Liver (tissue), 3 donors: ENCODE data around the gene ZNF687.

ENCODE experiments used
- CTCF ChIP-seq: fragments of 150-350 bp; IDR thresholded peaks from 2 replicates; pipeline ENCODE4 v1.5.1; 2017; ENCODE audit warnings: improper control_type of control experiment, low read depth, low read length; ENCODE audit not compliant: missing input control
- EGR1 ChIP-seq, 2 donors: IDR thresholded peaks; 2 replicates each; pipeline ENCODE4 v1.6.1; 2016 to 2018; ENCODE audit warnings: antibody characterized with exemption in 2 of 2, low read depth in 2 of 2
- HNF4A ChIP-seq, 2 donors: conservative IDR thresholded peaks; 2 replicates each; pipeline ENCODE4 v1.6.1; 2016; ENCODE audit warnings: antibody characterized with exemption in 2 of 2, mild to moderate bottlenecking in 2 of 2
- HNF4G ChIP-seq: IDR thresholded peaks from 2 replicates; pipeline ENCODE4 v1.6.1; 2016; ENCODE audit warnings: antibody characterized with exemption
- MAX ChIP-seq: IDR thresholded peaks from 2 replicates; pipeline ENCODE4 v1.6.1; 2016; ENCODE audit warnings: antibody characterized with exemption
- RAD21 ChIP-seq, 2 donors: IDR thresholded peaks; 2 replicates each; pipeline ENCODE4 v1.6.1; 2016; ENCODE audit warnings: antibody characterized with exemption in 2 of 2, mild to moderate bottlenecking in 2 of 2
- REST ChIP-seq: IDR thresholded peaks from 2 replicates; pipeline ENCODE4 v1.6.1; 2016; ENCODE audit warnings: antibody characterized with exemption, mild to moderate bottlenecking
- RXRA ChIP-seq, 2 donors: IDR thresholded peaks; 2 replicates each; pipeline ENCODE4 v1.6.1; 2017 to 2018; ENCODE audit warnings: antibody characterized with exemption in 2 of 2, mild to moderate bottlenecking in 1 of 2
- SP1 ChIP-seq: IDR thresholded peaks from 2 replicates; pipeline ENCODE4 v1.6.1; 2018; ENCODE audit warnings: antibody characterized with exemption, mild to moderate bottlenecking
- TAF1 ChIP-seq: conservative IDR thresholded peaks from 2 replicates; pipeline ENCODE4 v1.6.1; 2016; ENCODE audit warnings: antibody characterized with exemption, mild to moderate bottlenecking
- YY1 ChIP-seq: IDR thresholded peaks from 2 replicates; pipeline ENCODE4 v1.6.1; 2016; ENCODE audit warnings: antibody characterized with exemption, mild to moderate bottlenecking
- ZBTB33 ChIP-seq: IDR thresholded peaks from 2 replicates; pipeline ENCODE4 v1.6.1; 2016; ENCODE audit warnings: antibody characterized with exemption
- TF ChIP-seq, protein P1 (sequence below): IDR thresholded peaks from 2 replicates; pipeline ENCODE4 v1.6.1; 2016; ENCODE audit warnings: antibody characterized with exemption
- donor health status: healthy.
- donor health status: healthy.

GRCh38 chr1:151277249-151277648, 4.8 kb upstream of the ZNF687 start:
- TF ChIP-seq CTCF (no peak), HNF4G (no peak), YY1 (no peak), EGR1 (IDR thresholded peaks at IDR 0.05; ENCODE audit: low read depth in 2 of 2) (no peak), MAX (no peak), RAD21 (IDR thresholded peaks at IDR 0.05) (no peak), HNF4A (conservative IDR thresholded peaks at IDR 0.05) (no peak), ZBTB33 (no peak), TAF1 (no peak), SP1 (no peak), REST (no peak), RXRA (IDR thresholded peaks at IDR 0.05) (no peak)
- TF ChIP-seq, protein P1, sequence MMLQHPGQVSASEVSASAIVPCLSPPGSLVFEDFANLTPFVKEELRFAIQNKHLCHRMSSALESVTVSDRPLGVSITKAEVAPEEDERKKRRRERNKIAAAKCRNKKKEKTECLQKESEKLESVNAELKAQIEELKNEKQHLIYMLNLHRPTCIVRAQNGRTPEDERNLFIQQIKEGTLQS: no peak
